ENCODE data around the gene MX1. TPM values are rescaled to one million over a fixed set of nuclear protein-coding genes. Genes with fewer than 3 reads are reported as not detected.
A peak's percentile ranks its signal among the peaks of the same experiment; 100 is the strongest.

Gene MX1
- total and polyA plus RNA-seq, 12 donors = 14.0 to 44.4 (median 26.4) TPM

- WGBS, 4 donors = 86 to 93% (median 90%) methylated on average over 9 to 11 of the region's 11 CpGs
- peak in 1 of 7 donors; percentile 7 for DNase-seq
- Histone ChIP-seq H3K27me3 (no peaks in the 10 kb centered on the region), H3K4me3 (no peak overlapping the region), H3K9me3 (replicated peaks in 1 of 3) (no peaks in the 10 kb centered on the region), H3K4me1 (replicated peaks in 1 of 2) (no peaks in the 10 kb centered on the region), H3K27ac (no peak overlapping the region), H3K36me3 (replicated peaks in 1 of 2) (no peaks in the 10 kb centered on the region)
- TF ChIP-seq POLR2A (IDR thresholded peaks at IDR 0.05) (no peak), CTCF (IDR thresholded peaks at IDR 0.05) (no peak)
- intact Hi-C loops (cut with DNase I) = no loop called here
Measured at GRCh38 chr21:41402231-41402630, 23.8 kb upstream of the MX1 start.

- 84 to 94% (median 91%) methylated on average over 10 of the region's 10 CpGs for WGBS, 4 donors
- Histone ChIP-seq H3K36me3 (replicated peaks in 1 of 2) (no peaks in the 10 kb centered on the region), H3K4me1 (replicated peaks in 1 of 2) (no peaks in the 10 kb centered on the region), H3K27ac (no peak overlapping the region), H3K4me3 (no peak overlapping the region), H3K9me3 (replicated peaks in 1 of 3) (no peaks in the 10 kb centered on the region), H3K27me3 (no peaks in the 10 kb centered on the region)
- TF ChIP-seq CTCF (IDR thresholded peaks at IDR 0.05) (no peak), POLR2A (IDR thresholded peaks at IDR 0.05) (no peak)
- DNase-seq = peak in 1 of 7 donors; percentile 17
- intact Hi-C loops (cut with DNase I) = no loop called here
Measured at GRCh38 chr21:41402796-41403195, 23.2 kb upstream of the MX1 start.

GRCh38 chr21:41403331-41403730 is 22.7 kb upstream of the MX1 start:
- Histone ChIP-seq H3K27ac (no peak overlapping the region), H3K27me3 (no peaks in the 10 kb centered on the region), H3K36me3 (replicated peaks in 1 of 2) (no peaks in the 10 kb centered on the region), H3K4me1 (replicated peaks in 1 of 2) (no peaks in the 10 kb centered on the region), H3K4me3 (no peak overlapping the region), H3K9me3 (replicated peaks in 1 of 3) (no peaks in the 10 kb centered on the region)
- TF ChIP-seq CTCF (IDR thresholded peaks at IDR 0.05) (no peak), POLR2A (IDR thresholded peaks at IDR 0.05) (no peak)
- intact Hi-C loops (cut with DNase I) = no loop called here
- DNase-seq = peak in 1 of 7 donors; percentile 21
- WGBS, 4 donors = 85 to 93% (median 91%) methylated on average over 9 of the region's 9 CpGs

- Histone ChIP-seq H3K4me3 (no peak overlapping the region), H3K27me3 (no peaks in the 10 kb centered on the region), H3K9me3 (replicated peaks in 1 of 3) (no peaks in the 10 kb centered on the region), H3K4me1 (replicated peaks in 1 of 2) (no peaks in the 10 kb centered on the region), H3K27ac (no peak overlapping the region), H3K36me3 (replicated peaks in 1 of 2) (no peaks in the 10 kb centered on the region)
- intact Hi-C loops (cut with DNase I) = no loop called here
- peak in 1 of 7 donors; percentile 28 for DNase-seq
- 73 to 91% (median 76%) methylated on average over 6 to 10 of the region's 10 CpGs for WGBS, 4 donors
- no peak for TF ChIP-seq CTCF (IDR thresholded peaks at IDR 0.05)
- TF ChIP-seq POLR2A (IDR thresholded peaks at IDR 0.05) = no peak
Measured at GRCh38 chr21:41403966-41404365, 22.1 kb upstream of the MX1 start.

Measured in adrenal gland (tissue), 12 donors.